Left lung (tissue), 10 donors: Measurements from ENCODE around the gene CCL18. TPM values are rescaled to one million over a fixed set of nuclear protein-coding genes. Genes with fewer than 3 reads are reported as not detected.
"Not testable (repeated sequence)": the region's sequence is repeated elsewhere in the genome, so short reads cannot be mapped to it uniquely, and the experiment has no call there.

Source experiments
- ATAC-seq: fragments of 200-7000 bp; cut with Tn5 transposase; one replicate; pipeline ENCODE4 v1.9.1; 2020; ENCODE audit warnings: moderate library complexity
- DNase-seq, 4 donors: peaks; one replicate each; pipeline ENCODE4 v3.0.0-alpha.2; 2013 to 2020
- H3K27ac ChIP-seq, 2 donors: fragments of 200-600 bp; sonication (generic) in 1 of 2; one replicate each; pipeline versions ENCODE4 v1.5.0 to v1.8.0; 2020 to 2021
- H3K27me3 ChIP-seq, 2 donors: fragments of 200-600 bp; sonication (generic) in 1 of 2; one replicate each; pipeline versions ENCODE4 v1.5.0 to v1.8.0; 2020 to 2021
- H3K36me3 ChIP-seq, 2 donors: fragments of 200-600 bp; sonication (generic) in 1 of 2; one replicate each; pipeline versions ENCODE4 v1.5.0 to v1.8.0; 2020 to 2021
- H3K4me1 ChIP-seq, 2 donors: fragments of 200-600 bp; one replicate each; pipeline ENCODE4 v1.8.0; 2021
- H3K4me3 ChIP-seq, 2 donors: fragments of 200-600 bp; sonication (generic) in 1 of 2; one replicate each; pipeline versions ENCODE4 v1.5.0 to v1.8.0; 2020 to 2021; ENCODE audit warnings: mild to moderate bottlenecking in 1 of 2
- H3K9me3 ChIP-seq, 2 donors: fragments of 200-600 bp; sonication (generic) in 1 of 2; one replicate each; pipeline versions ENCODE4 v1.5.0 to v1.8.0; 2020 to 2021
- intact Hi-C, 2 donors: fragments of 100-400 bp; cut with DNase I; formaldehyde crosslinking; loops; one replicate each; pipeline versions ENCODE4 v1.11.2 to v1.14.2; 2022
- polyA plus RNA-seq, 6 donors: library from polyadenylated mRNA; unstranded; fragments of 120-200 nt; gene quantifications; one replicate each; pipeline ENCODE4 v1.2.1, GENCODE V29; 2013; ENCODE audit not compliant: insufficient read length in 6 of 6
- total RNA-seq, 2 donors: library from RNA; stranded (reverse); fragmentation: NEBNext Ultra II Directional; extraction: Animal tissue kit (Norgen Biotek cat#: 25700); gene quantifications; one replicate each; pipeline ENCODE4 v1.2.1, GENCODE V29; 2021
- TF ChIP-seq, protein P1 (sequence below), 2 donors: fragments of 200-600 bp; sonication (generic) in 1 of 2; IDR thresholded peaks; one replicate each; pipeline versions ENCODE4 v1.5.0 to v1.8.0; 2021; ENCODE audit warnings: antibody characterized with exemption in 2 of 2
- donor health status: DM: no; HTN: yes; CAD: no.
- donor health status: DM: no; HTN: no; CAD: no.

Gene CCL18
- total and polyA plus RNA-seq, 8 donors, result 0.20 to 348 (median 227) TPM; not detected in 5

DNA sequence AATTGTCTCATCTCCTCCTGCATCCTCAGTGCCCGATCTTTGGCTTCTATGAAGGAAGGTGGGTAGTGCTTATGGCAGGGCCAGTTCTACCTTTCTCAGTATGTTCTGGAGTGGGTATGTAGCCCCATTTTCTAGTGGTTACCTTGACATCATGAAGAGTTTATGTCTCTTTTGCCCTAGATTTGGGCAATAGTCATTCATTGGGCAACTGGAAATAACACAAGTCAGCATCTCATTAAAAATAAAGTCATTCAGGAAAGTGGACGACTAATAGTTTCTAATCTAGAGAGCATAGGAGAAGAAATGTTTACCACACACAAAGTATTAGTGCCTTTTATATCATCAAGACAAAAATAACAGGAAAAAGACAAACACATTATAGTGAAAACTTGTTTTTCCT lies 19.6 kb downstream of the CCL18 start:
- H3K36me3 ChIP-seq, H3K27me3 ChIP-seq, DNase-seq, ATAC-seq, H3K9me3 ChIP-seq, H3K4me3 ChIP-seq, intact Hi-C loops: not testable (repeated sequence)
- Histone ChIP-seq H3K4me1 (peaks cover 3 to 42% of the 10 kb centered on the region in 2 donors), H3K27ac (peak overlapping the region in 1 of 2 donors; percentile 85)

DNA sequence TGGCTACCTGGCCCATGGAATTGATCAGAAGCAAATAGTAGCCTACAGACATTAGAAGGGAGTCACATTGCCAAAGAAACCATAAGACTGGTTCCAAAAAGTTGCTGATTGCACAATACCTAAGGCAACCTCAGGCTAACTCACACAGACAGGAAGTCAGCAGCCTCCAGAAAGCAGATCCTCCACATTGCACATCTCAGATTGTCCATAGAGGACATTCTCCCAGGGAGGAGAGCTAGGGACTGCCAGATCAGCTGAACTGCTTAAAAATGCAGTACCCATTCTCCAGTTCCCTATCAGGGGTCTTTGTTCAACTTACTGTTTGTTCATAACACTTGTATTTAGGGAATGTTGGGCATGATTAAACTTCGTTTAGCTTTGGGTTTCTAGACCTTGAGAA lies 21.7 kb downstream of the CCL18 start:
- no peaks in the 10 kb centered on the region for H3K9me3 ChIP-seq
- no peaks in the 10 kb centered on the region for H3K36me3 ChIP-seq
- H3K4me3 ChIP-seq, result no peak overlapping the region
- ATAC-seq, result peak; percentile 60
- no peaks in the 10 kb centered on the region for H3K27me3 ChIP-seq
- peak overlapping the region in 1 of 2 donors; percentile 60 for H3K27ac ChIP-seq
- peaks cover 3 to 60% of the 10 kb centered on the region in 2 donors for H3K4me1 ChIP-seq
- intact Hi-C loops, result no loop called here
- peak in 1 of 4 donors; percentile 31 for DNase-seq
- TF ChIP-seq, protein P1, sequence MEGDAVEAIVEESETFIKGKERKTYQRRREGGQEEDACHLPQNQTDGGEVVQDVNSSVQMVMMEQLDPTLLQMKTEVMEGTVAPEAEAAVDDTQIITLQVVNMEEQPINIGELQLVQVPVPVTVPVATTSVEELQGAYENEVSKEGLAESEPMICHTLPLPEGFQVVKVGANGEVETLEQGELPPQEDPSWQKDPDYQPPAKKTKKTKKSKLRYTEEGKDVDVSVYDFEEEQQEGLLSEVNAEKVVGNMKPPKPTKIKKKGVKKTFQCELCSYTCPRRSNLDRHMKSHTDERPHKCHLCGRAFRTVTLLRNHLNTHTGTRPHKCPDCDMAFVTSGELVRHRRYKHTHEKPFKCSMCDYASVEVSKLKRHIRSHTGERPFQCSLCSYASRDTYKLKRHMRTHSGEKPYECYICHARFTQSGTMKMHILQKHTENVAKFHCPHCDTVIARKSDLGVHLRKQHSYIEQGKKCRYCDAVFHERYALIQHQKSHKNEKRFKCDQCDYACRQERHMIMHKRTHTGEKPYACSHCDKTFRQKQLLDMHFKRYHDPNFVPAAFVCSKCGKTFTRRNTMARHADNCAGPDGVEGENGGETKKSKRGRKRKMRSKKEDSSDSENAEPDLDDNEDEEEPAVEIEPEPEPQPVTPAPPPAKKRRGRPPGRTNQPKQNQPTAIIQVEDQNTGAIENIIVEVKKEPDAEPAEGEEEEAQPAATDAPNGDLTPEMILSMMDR (IDR thresholded peaks at IDR 0.05), result no peak

DNA sequence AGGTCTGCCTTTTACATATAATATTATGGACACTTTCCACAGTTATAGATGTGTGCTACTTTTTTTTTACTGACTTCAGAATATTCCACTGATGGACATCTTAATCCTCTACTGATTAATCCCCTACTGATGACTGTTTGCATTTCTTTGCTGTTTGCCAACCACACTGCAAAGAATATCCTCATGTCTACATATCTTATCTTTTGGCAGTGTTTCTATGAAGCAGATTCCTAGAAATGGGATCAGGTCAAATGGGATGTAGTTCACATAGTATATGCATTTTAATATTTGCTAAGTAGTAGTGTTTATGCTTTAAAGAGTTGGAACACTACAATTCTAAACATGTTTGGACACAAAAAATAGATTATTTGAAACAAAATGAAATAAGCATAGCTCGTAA lies 22.7 kb downstream of the CCL18 start:
- DNase-seq, result no peak
- Histone ChIP-seq H3K9me3 (no peaks in the 10 kb centered on the region), H3K4me3 (no peak overlapping the region), H3K27ac (no peak overlapping the region), H3K4me1 (peaks cover 3 to 61% of the 10 kb centered on the region in 2 donors), H3K27me3 (no peaks in the 10 kb centered on the region), H3K36me3 (no peaks in the 10 kb centered on the region)
- TF ChIP-seq, protein P1 (IDR thresholded peaks at IDR 0.05), result no peak
- ATAC-seq, result no peak
- intact Hi-C loops, result no loop called here

DNA sequence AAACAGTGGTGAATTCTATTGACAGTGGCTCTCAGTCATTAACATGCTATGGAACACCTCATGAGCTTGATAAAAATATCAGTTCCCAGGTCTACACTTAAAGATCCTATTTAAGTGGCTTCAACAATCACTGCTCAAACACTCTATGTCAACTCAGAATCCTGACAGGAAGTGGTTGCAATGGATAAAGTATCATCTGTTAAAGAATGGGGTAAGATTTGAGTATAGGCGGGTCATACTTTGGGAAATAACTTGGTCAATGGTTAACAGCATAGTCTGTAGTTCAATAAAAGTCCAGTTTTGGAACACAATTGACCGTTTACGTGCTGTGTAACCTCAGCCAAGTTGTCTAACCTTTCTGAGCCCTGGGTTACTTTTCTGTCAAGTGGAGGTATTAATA lies 23.4 kb downstream of the CCL18 start:
- H3K27ac ChIP-seq, DNase-seq, intact Hi-C loops, H3K9me3 ChIP-seq, H3K36me3 ChIP-seq, H3K4me3 ChIP-seq, H3K27me3 ChIP-seq: not testable (repeated sequence)
- peaks cover 3 to 64% of the 10 kb centered on the region in 2 donors for H3K4me1 ChIP-seq
- ATAC-seq, result peak; percentile 7

DNA sequence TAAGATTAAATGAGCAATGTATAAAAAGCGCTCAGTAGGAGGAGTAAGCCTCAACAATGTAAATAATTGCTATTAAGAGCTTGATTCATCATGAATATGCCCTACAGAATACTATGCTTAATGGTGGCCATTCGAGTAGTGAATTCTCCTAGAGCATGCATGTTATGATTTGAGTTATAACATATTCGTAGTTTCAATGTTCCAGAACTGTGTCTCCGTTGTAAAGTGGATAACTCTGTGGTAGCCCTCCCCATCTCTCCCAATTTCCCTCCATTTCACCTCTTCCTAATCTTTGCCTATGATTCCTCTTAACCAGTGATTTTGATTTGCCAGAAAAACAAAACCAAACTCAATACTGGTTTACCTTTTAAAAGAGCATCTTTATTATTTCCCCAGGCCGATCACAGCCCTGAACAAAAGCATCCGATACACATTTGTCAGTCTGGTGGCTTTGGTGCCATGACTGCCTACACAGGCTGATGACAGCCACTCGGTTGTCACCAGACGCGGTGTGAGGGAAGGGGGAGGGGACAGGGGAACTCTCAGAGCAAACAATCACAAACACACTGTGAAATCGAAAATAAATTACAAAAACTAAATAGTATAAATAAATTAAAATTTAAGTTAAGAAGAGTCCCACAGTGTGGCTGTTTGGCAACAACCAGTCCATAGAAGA lies 24.0 kb downstream of the CCL18 start:
- H3K27me3 ChIP-seq, ATAC-seq, H3K36me3 ChIP-seq, intact Hi-C loops, DNase-seq, H3K9me3 ChIP-seq: not testable (repeated sequence)
- H3K27ac ChIP-seq, result peak overlapping the region in 1 of 2 donors; percentile 59
- H3K4me3 ChIP-seq, result peak overlapping the region in 1 of 2 donors; percentile 28
- peaks cover 3 to 61% of the 10 kb centered on the region in 2 donors for H3K4me1 ChIP-seq

DNA sequence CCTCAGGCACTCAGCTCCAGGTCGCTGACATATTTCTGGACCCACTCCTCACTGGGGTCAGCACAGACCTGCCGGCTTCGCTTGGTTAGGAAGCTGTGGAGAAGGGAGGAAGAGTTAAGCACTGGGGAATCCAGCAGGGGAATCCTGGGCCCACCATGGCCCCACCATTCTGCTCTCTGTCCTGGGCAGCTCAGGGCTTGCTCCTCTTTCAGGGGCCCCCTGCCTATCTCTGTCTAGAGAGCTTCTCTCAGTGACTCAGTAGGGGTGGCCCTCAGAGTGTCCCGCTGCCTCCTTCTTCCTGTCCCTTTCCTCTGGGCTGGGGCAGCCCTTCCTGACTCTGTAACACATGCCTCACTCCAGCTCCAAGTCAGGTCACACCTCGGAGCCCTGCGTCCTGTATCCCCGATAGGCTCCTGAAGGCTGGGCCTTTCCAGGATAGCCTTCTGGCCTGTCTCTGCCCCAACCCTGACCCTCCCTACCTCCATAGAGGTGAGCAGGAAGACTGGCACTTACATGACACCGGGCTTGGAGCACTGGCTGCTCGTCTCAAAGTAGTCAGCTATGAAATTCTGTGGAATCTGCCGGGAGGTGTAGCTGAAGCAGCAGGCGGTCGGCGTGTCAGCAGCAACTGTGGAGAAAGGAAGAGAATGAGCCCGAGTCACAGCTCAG lies 24.7 kb downstream of the CCL18 start:
- intact Hi-C loops, result no loop called here
- H3K4me3 ChIP-seq, result peak overlapping the region in 1 of 2 donors; percentile 28
- H3K9me3 ChIP-seq, result no peaks in the 10 kb centered on the region
- no peak for DNase-seq
- no peaks in the 10 kb centered on the region for H3K36me3 ChIP-seq
- H3K4me1 ChIP-seq, result peaks cover 3 to 57% of the 10 kb centered on the region in 2 donors
- no peak for ATAC-seq
- TF ChIP-seq, protein P1 (IDR thresholded peaks at IDR 0.05), result no peak
- no peaks in the 10 kb centered on the region for H3K27me3 ChIP-seq
- peak overlapping the region in 1 of 2 donors; percentile 59 for H3K27ac ChIP-seq
